Measurements from ENCODE around the gene MX2. TPM values are rescaled to one million over a fixed set of nuclear protein-coding genes. Genes with fewer than 3 reads are reported as not detected.

Gene MX2
- total and polyA plus RNA-seq, 10 of the 15 experiments (the other 5 are each of a cell fraction or from before 2014, with no cell fraction given) = 10.5 to 167 (median 46.1) TPM

DNA sequence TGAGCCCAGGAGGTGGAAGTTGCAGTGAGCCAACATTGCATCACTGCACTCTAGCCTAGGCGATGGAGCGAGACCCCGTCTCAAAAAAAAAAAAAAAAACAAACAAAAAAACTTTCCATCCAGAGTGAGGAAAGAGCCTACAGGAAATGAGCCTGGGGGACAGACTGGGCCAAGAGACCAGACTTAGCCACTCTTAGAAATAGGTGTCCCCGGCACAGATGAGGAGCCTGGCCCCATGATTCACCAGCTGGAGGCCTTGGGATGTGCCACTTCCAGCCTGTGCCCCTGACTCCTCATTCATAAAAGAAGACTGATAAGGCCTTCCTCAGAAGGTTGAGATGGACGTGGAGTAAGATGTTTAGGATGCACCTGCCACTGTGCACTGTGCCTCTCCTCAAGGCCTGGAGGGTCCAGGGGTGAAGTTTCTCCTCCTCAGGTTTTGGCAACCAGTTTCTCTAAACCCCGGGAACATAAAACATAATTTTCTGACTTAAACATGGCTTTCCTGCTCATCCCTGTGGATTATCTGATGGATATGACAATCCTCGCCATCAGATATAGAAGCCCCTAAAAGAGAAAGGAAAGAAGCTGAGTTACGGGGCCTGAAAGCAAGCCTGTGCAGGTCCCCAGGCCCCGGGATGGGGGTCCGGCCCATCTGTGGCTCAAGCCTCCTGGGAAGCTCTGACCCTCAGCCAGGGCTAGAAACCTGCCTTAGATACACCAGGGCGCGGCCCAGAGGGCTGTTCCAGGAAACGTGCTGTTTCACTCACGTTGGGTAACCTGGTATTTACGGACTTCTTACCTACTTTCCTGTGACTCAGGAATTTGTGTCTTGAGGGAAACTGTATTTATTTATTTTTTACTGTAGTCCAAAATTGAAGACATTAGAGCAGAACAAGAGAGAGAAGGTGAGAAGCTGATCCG is 90.2 kb downstream of the MX2 start:
- Histone ChIP-seq H3K36me3 (ENCODE audit: control insufficient read depth in 2 of 2, insufficient read depth in 2 of 2, low read length in 1 of 2) (peaks cover 18 to 58% of the 10 kb centered on the region in 2 experiments), H3K9ac (ENCODE audit: control insufficient read depth, insufficient read depth, low read length) (no peak overlapping the region), H3K4me3 (no peak overlapping the region), H3K9me3 (replicated peaks; ENCODE audit: control insufficient read depth, insufficient read depth, low read length) (no peaks in the 10 kb centered on the region), H4K20me1 (ENCODE audit: control insufficient read depth, insufficient read depth) (peaks cover 3% of the 10 kb centered on the region), H3K79me2 (ENCODE audit: control insufficient read depth, insufficient read depth, low read length) (no peaks in the 10 kb centered on the region), H3K27ac (ENCODE audit: control insufficient read depth, insufficient read depth) (no peak overlapping the region), H2AFZ (ENCODE audit: control insufficient read depth, low read depth, low read length) (no peak overlapping the region), H3K4me2 (ENCODE audit: control insufficient read depth, insufficient read depth) (no peak overlapping the region), H3K4me1 (ENCODE audit: control insufficient read depth, insufficient read depth, low read length) (no peaks in the 10 kb centered on the region), H3K27me3 (replicated peaks in 1 of 2; ENCODE audit: control insufficient read depth in 2 of 2, insufficient read depth in 2 of 2, low read length in 1 of 2) (no peaks in the 10 kb centered on the region)
- ChIA-PET CTCF (interaction anchor here (1.0 to 3.1 kb wide), 3 partner anchors 13 to 169 kb away, joined by 3 to 16 read pairs (median 4); no protein-coding TSS in a partner anchor), RAD21 (ENCODE audit: unreplicated experiment) (no interaction called here), POLR2A (interaction anchor here (1.0 kb wide), 1 partner anchor 61 kb away, joined by 4 read pairs; no protein-coding TSS in a partner anchor), SMC1A (ENCODE audit: uncharacterized antibody, unreplicated experiment) (interaction anchor here (0.7 to 1.6 kb wide), 6 partner anchors 12 to 169 kb away, joined by 3 to 5 read pairs (median 4); no protein-coding TSS in a partner anchor)
- no peak for DNase-seq (ENCODE audit: low read depth, low spot score)
- ATAC-seq = no peak; the same call in 2 of the 3 replicates
- TF ChIP-seq IKZF2 (IDR thresholded peaks at IDR 0.05) (no peak), POLR2A (IDR thresholded peaks at IDR 0.05; ENCODE audit: low read depth, low read length) (peak; percentile 51; the same call in 1 of the 2 replicates), MYB (IDR thresholded peaks at IDR 0.05; ENCODE audit: borderline replicate concordance, low read depth, low read length) (no peak), HCFC1 (IDR thresholded peaks at IDR 0.05; ENCODE audit: low read length) (no peak), POU2F2 (IDR thresholded peaks at IDR 0.05; ENCODE audit: borderline replicate concordance, low read depth, low read length) (no peak), POLR2AphosphoS5 (IDR thresholded peaks at IDR 0.05; ENCODE audit: low read length) (peak; percentile 59)
- no peak for FAIRE-seq
- WGBS (ENCODE audit: insufficient coverage, insufficient replicate concordance, low lambda C conversion rate, missing lambda C conversion rate) = 91% methylated on average over 16 of the region's 16 CpGs
- intact Hi-C loops (cut with micrococcal nuclease; ENCODE audit: unreplicated experiment) = no loop called here
- in situ Hi-C loops (cut with MboI) = no loop called here
- no TSS peak for BruUV-seq (replicated peaks)

DNA sequence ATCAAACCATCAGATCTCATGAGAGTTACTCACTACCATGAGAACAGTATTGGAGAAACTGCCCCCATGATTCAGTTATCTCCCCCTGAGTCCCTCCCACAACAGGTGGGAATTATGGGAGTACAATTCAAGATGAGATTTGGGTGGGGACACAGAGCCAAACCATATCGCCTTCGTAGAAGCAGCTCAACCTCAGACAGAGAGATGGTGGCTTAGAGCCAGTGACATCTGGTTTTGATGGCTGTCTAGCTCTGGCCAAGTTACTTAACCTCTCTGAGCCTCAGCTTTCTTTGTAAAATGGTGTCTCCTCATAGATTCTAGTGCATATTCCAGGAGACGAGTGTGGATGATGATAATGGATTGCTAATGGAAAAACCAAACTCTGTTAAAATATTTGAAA is 91.4 kb downstream of the MX2 start:
- Histone ChIP-seq H3K9ac (ENCODE audit: control insufficient read depth, insufficient read depth, low read length) (no peak overlapping the region), H3K27me3 (replicated peaks in 1 of 2; ENCODE audit: control insufficient read depth in 2 of 2, insufficient read depth in 2 of 2, low read length in 1 of 2) (no peaks in the 10 kb centered on the region), H4K20me1 (ENCODE audit: control insufficient read depth, insufficient read depth) (peaks cover 8% of the 10 kb centered on the region), H3K9me3 (replicated peaks; ENCODE audit: control insufficient read depth, insufficient read depth, low read length) (no peaks in the 10 kb centered on the region), H3K4me1 (ENCODE audit: control insufficient read depth, insufficient read depth, low read length) (no peaks in the 10 kb centered on the region), H3K79me2 (ENCODE audit: control insufficient read depth, insufficient read depth, low read length) (no peaks in the 10 kb centered on the region), H3K36me3 (ENCODE audit: control insufficient read depth in 2 of 2, insufficient read depth in 2 of 2, low read length in 1 of 2) (peaks cover 22 to 62% of the 10 kb centered on the region in 2 experiments), H2AFZ (ENCODE audit: control insufficient read depth, low read depth, low read length) (no peak overlapping the region), H3K4me3 (no peak overlapping the region), H3K27ac (ENCODE audit: control insufficient read depth, insufficient read depth) (no peak overlapping the region), H3K4me2 (ENCODE audit: control insufficient read depth, insufficient read depth) (no peak overlapping the region)
- ATAC-seq (no peak), FAIRE-seq (no peak), DNase-seq (ENCODE audit: low read depth, low spot score) (no peak)
- no TSS peak for BruUV-seq (replicated peaks)
- intact Hi-C loops (cut with micrococcal nuclease; ENCODE audit: unreplicated experiment) (no loop called here), in situ Hi-C loops (cut with MboI) (no loop called here)
- ChIA-PET RAD21 (ENCODE audit: unreplicated experiment) (interaction anchor here (1.3 kb wide), 1 partner anchor 170 kb away, joined by 3 read pairs; no protein-coding TSS in a partner anchor), CTCF (interaction anchor here (1.0 kb wide), 1 partner anchor 171 kb away, joined by 4 read pairs; no protein-coding TSS in a partner anchor), SMC1A (ENCODE audit: uncharacterized antibody, unreplicated experiment) (interaction anchor here (1.0 to 1.3 kb wide), 3 partner anchors 35 to 170 kb away, joined by 3 to 5 read pairs (median 3); no protein-coding TSS in a partner anchor), POLR2A (no interaction called here)
- no peak for TF ChIP-seq TCF3 (IDR thresholded peaks at IDR 0.05; ENCODE audit: borderline replicate concordance, insufficient read depth, low read depth, low read length)
- TF ChIP-seq POLR2A (IDR thresholded peaks at IDR 0.05; ENCODE audit: low read depth, low read length) = peak; percentile 63
- peak; percentile 57 for TF ChIP-seq POLR2AphosphoS5 (IDR thresholded peaks at IDR 0.05; ENCODE audit: low read length)
- TF ChIP-seq POU2F2 (IDR thresholded peaks at IDR 0.05; ENCODE audit: borderline replicate concordance, low read depth, low read length) = no peak
- no peak for TF ChIP-seq HDGF (IDR thresholded peaks at IDR 0.05)
- TF ChIP-seq BRCA1 (IDR thresholded peaks at IDR 0.05; ENCODE audit: low read depth, low read length) = no peak
- 95% methylated on average over 3 of the region's 3 CpGs for WGBS (ENCODE audit: insufficient coverage, insufficient replicate concordance, low lambda C conversion rate, missing lambda C conversion rate)

All from GM12878 (cell line).